GM19193 (cell line): ENCODE measurements around the gene IFNL1.

Experiments
- POLR2A ChIP-seq: IDR thresholded peaks from 4 replicates; pipeline ENCODE4 v1.6.1; 2011; ENCODE audit not compliant: insufficient read depth, insufficient read length; ENCODE audit errors: extremely low read depth

Gene IFNL1

GRCh38 chr19:39301021-39301420 lies 4.8 kb downstream of the IFNL1 start:
- TF ChIP-seq POLR2A: no peak

DNA sequence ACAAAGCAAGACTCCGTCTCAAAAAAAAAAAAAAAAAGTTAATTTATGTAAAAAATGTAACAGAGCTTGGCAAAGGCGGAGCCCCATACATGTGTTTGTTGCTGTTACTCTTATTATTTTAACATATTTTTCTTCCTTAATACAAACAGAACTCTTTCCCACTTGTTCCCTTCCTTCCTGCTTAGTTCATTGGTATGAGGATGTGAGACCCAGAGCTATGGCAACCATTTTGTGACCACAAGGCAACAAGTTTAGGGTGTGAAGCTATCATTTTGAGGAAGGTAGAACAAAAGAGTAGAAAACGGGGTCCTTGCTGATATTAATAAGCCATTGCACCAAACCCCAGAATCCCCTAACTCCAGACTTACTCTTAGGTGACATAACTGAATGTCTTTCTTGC lies 5.4 kb downstream of the IFNL1 start:
- TF ChIP-seq POLR2A: no peak

- TF ChIP-seq POLR2A: no peak
Measured at GRCh38 chr19:39303373-39304184, 7.4 kb downstream of the IFNL1 start.

DNA sequence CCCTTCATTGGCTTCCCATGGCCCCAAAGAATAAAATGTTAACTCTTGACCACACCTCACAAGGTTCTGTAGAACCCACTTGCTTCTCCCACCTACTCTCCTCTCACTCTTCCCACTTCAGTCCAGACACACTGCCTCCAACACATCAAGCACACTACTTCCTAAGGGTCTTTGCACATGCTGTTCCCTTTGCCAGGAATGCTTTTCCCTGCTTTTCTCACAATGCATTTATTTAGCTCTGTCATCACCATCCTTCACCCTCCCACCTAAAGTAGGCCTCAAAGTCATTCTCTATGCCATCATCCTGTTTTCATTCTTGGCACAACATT lies 7.9 kb downstream of the IFNL1 start:
- TF ChIP-seq POLR2A: no peak

DNA sequence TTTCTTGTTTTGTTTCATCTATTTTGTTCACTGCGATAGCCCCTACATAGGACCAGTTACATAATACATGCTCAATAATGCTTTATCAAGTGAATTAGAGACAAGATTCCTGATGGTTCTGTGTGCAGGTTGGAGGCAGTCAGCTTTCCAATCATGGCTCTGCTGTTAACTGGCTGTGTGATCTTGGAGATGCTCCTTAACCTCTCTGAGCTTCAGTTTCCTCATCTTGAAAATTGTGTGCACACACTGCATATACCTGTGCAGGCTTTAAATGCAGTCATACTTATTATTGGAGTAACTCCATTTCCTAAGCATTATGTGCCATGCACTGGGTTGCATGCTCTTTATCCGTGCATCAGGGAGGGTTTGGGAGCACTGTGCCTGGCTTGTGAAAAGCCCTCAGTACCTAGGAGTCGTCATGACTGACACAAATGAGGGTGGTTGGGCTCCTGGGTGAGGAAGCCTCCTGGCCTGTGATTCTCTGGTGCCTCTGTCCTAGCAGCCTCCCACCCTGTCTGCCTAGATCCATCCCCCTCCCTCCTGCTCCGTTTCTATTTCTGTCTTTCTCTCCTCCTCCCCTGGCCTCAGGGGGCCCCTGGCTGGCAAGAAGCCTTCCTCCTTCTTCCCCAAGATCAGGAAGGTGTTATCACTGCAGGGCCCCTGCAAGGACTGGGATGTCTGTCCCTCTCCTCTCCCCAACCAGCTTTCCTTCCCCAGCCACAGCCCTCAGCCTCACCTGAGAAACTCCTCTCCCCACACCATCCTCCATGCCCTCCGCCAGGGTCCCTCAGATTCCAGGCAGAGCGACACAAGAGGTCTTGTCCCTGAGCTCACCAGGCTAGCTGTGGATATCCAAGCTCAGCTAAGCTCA lies 8.7 kb downstream of the IFNL1 start:
- no peak for TF ChIP-seq POLR2A

DNA sequence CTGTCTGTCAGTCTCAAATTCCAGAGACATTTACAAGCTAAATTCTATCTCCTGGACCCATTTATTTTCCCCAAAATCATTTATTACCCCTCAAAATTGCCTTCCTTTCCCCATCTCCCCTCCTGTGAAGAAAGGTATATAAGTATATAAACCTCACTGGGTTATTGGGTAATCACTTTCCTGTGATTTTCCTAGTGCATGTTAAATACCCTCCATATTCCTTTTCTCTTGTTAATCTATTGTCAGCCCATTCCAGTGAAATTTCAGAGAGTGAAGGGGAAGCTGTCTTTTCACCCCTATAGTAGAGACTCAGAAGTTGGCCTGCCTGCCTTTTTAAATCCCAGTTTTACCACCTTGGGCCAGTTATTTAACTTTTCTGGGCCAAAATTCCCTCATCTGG lies 9.9 kb downstream of the IFNL1 start:
- no peak for TF ChIP-seq POLR2A

GRCh38 chr19:39307046-39307821 lies 11.0 kb downstream of the IFNL1 start:
- TF ChIP-seq POLR2A: no peak

DNA sequence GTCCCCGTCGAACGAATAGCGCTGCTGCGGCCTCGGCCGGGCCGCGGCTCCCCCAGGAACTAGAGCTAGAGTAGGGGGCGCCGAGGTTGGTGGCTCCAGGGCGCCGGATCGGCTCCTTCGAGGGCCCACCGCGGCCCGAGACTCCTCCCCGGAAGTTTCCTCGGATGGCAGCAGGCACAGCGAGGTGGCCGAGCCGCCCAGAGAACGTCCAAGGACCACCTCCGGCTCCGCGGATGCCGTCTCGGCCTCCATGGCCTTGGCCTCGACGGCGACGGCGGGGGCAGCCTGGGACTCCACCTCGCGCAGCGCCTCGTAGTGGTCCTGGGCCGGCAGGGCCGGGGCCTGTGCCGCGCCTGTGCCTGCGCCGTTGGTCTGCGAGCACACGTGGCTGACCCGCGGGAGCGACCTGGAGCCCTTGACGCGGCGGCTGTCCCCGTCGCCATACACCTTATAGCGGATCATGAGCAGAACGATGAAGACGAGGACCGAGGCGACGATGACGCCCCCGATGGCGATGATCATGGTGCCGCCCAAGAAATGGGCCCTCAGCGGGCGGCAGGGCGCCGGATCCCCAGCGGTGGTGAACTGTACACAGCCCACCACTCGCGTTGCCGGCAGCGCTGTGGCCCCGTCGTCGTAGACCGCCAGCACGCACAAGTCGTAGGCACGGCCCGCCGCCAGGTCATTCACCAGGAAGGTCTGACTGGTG lies 11.8 kb downstream of the IFNL1 start:
- TF ChIP-seq POLR2A: no peak

GRCh38 chr19:39308531-39309304 lies 12.5 kb downstream of the IFNL1 start:
- no peak for TF ChIP-seq POLR2A

GRCh38 chr19:39310558-39311311 lies 14.5 kb downstream of the IFNL1 start:
- TF ChIP-seq POLR2A: no peak

DNA sequence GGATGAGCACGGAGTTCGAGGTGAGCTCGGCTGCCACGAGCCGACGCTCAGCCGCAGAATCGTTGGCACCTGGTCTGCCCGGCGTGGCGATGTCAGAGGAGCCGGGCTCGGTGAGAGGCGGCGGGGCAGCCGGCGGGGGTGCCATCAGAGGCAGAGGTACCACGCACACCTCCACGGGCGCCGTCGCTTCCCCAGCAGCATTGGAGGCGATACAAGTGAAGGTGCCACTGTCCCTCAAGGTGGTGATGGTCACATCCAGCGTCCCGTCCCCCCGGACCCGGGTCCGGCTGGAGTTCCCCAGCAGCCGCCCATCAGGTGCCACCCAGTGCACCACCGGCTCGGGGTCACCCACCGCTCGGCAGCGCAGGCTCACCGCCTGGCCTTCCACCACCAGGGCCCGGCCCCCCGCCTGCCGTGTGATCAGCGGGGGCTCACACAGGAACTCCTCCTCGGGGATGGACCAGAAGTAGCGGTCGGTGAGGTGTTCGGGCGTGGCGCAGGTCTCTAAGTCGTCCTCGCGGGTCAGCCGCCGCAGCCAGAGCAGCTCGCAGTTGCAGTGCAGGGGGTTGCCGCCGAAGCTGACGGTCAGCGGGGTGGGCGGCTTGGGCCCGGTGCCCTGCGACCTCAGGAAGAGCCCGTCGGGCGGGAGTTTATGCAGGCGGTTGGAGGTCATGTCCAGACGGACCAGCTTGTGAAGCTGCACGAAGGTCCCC lies 18.0 kb downstream of the IFNL1 start:
- TF ChIP-seq POLR2A: no peak

GRCh38 chr19:39315933-39316332 lies 19.7 kb downstream of the IFNL1 start:
- no peak for TF ChIP-seq POLR2A
